ENCODE data around the gene PRR19. TPM values are rescaled to one million over a fixed set of nuclear protein-coding genes. Genes with fewer than 3 reads are reported as not detected.

Gene PRR19
- total RNA-seq, 1 experiment from 2014 or later = 3.6 TPM

GRCh38 chr19:42327381-42327780 lies 25.4 kb downstream of the PRR19 start:
- H3K4me3 ChIP-seq (ENCODE audit: low read depth, low read length, poor library complexity, severe bottlenecking) = no peak overlapping the region
- intact Hi-C loops (cut with micrococcal nuclease; ENCODE audit: unreplicated experiment) = loop anchor here (5.0 kb wide), 1 partner anchor 220 kb away; no protein-coding TSS in a partner anchor
- H3K36me3 ChIP-seq (ENCODE audit: insufficient read depth, low read length, poor library complexity, severe bottlenecking) = no peaks in the 10 kb centered on the region
- ChIA-PET POLR2A (ENCODE audit: low non-redundant PET) (no interaction called here), CTCF (no interaction called here)
- BruUV-seq (replicated peaks) = no TSS peak
- H3K27me3 ChIP-seq (replicated peaks; ENCODE audit: insufficient read depth, low read depth, low read length, poor library complexity) = peaks cover 9% of the 10 kb centered on the region
- DNase-seq (ENCODE audit: low spot score) = no peak
- TF ChIP-seq, protein P1, sequence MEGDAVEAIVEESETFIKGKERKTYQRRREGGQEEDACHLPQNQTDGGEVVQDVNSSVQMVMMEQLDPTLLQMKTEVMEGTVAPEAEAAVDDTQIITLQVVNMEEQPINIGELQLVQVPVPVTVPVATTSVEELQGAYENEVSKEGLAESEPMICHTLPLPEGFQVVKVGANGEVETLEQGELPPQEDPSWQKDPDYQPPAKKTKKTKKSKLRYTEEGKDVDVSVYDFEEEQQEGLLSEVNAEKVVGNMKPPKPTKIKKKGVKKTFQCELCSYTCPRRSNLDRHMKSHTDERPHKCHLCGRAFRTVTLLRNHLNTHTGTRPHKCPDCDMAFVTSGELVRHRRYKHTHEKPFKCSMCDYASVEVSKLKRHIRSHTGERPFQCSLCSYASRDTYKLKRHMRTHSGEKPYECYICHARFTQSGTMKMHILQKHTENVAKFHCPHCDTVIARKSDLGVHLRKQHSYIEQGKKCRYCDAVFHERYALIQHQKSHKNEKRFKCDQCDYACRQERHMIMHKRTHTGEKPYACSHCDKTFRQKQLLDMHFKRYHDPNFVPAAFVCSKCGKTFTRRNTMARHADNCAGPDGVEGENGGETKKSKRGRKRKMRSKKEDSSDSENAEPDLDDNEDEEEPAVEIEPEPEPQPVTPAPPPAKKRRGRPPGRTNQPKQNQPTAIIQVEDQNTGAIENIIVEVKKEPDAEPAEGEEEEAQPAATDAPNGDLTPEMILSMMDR (conservative IDR thresholded peaks at IDR 0.05; ENCODE audit: low read depth, low read length) = no peak
- TF ChIP-seq EZH2 (IDR thresholded peaks at IDR 0.05; ENCODE audit: borderline replicate concordance, low read depth, low read length, poor library complexity, severe bottlenecking) = no peak
- H3K27ac ChIP-seq (ENCODE audit: low read depth, low read length, poor library complexity, severe bottlenecking) = no peak overlapping the region
- peaks cover 14% of the 10 kb centered on the region for H3K4me1 ChIP-seq (ENCODE audit: insufficient read depth, low read length, poor library complexity, severe bottlenecking)
- H3K9me3 ChIP-seq (ENCODE audit: low read depth, low read length, poor library complexity, severe bottlenecking) = no peaks in the 10 kb centered on the region

GRCh38 chr19:42328106-42328505 lies 26.2 kb downstream of the PRR19 start:
- ChIA-PET POLR2A (ENCODE audit: low non-redundant PET) (no interaction called here), CTCF (no interaction called here)
- intact Hi-C loops (cut with micrococcal nuclease; ENCODE audit: unreplicated experiment) = loop anchor here (5.0 kb wide), 1 partner anchor 221 kb away; no protein-coding TSS in a partner anchor
- H3K9me3 ChIP-seq (ENCODE audit: low read depth, low read length, poor library complexity, severe bottlenecking) = no peaks in the 10 kb centered on the region
- H3K36me3 ChIP-seq (ENCODE audit: insufficient read depth, low read length, poor library complexity, severe bottlenecking) = no peaks in the 10 kb centered on the region
- no TSS peak for BruUV-seq (replicated peaks)
- H3K4me1 ChIP-seq (ENCODE audit: insufficient read depth, low read length, poor library complexity, severe bottlenecking) = peaks cover 14% of the 10 kb centered on the region
- peaks cover 9% of the 10 kb centered on the region for H3K27me3 ChIP-seq (replicated peaks; ENCODE audit: insufficient read depth, low read depth, low read length, poor library complexity)
- no peak overlapping the region for H3K27ac ChIP-seq (ENCODE audit: low read depth, low read length, poor library complexity, severe bottlenecking)
- no peak for TF ChIP-seq EZH2 (IDR thresholded peaks at IDR 0.05; ENCODE audit: borderline replicate concordance, low read depth, low read length, poor library complexity, severe bottlenecking)
- TF ChIP-seq, protein P1 (conservative IDR thresholded peaks at IDR 0.05; ENCODE audit: low read depth, low read length) = no peak
- DNase-seq (ENCODE audit: low spot score) = no peak
- no peak overlapping the region for H3K4me3 ChIP-seq (ENCODE audit: low read depth, low read length, poor library complexity, severe bottlenecking)

- peaks cover 14% of the 10 kb centered on the region for H3K4me1 ChIP-seq (ENCODE audit: insufficient read depth, low read length, poor library complexity, severe bottlenecking)
- no peak overlapping the region for H3K27ac ChIP-seq (ENCODE audit: low read depth, low read length, poor library complexity, severe bottlenecking)
- no peak for TF ChIP-seq EZH2 (IDR thresholded peaks at IDR 0.05; ENCODE audit: borderline replicate concordance, low read depth, low read length, poor library complexity, severe bottlenecking)
- TF ChIP-seq, protein P1 (conservative IDR thresholded peaks at IDR 0.05; ENCODE audit: low read depth, low read length) = no peak
- no peaks in the 10 kb centered on the region for H3K9me3 ChIP-seq (ENCODE audit: low read depth, low read length, poor library complexity, severe bottlenecking)
- intact Hi-C loops (cut with micrococcal nuclease; ENCODE audit: unreplicated experiment) = loop anchor here (5.0 kb wide), 1 partner anchor 222 kb away; no protein-coding TSS in a partner anchor
- ChIA-PET CTCF (no interaction called here), POLR2A (ENCODE audit: low non-redundant PET) (no interaction called here)
- H3K36me3 ChIP-seq (ENCODE audit: insufficient read depth, low read length, poor library complexity, severe bottlenecking) = no peaks in the 10 kb centered on the region
- peaks cover 6% of the 10 kb centered on the region for H3K27me3 ChIP-seq (replicated peaks; ENCODE audit: insufficient read depth, low read depth, low read length, poor library complexity)
- BruUV-seq (replicated peaks) = no TSS peak
- DNase-seq (ENCODE audit: low spot score) = no peak
- H3K4me3 ChIP-seq (ENCODE audit: low read depth, low read length, poor library complexity, severe bottlenecking) = no peak overlapping the region
Measured at GRCh38 chr19:42328854-42329253, 26.9 kb downstream of the PRR19 start.
